ENCODE measurements around the gene SGCD.

Gene SGCD

GRCh38 chr5:156339139-156339841 lies 12.3 kb downstream of the SGCD start:
- Mint-ChIP-seq H3K27me3 (no peaks in the 10 kb centered on the region), H3K4me3 (no peak overlapping the region), H3K9me3 (peaks cover 0 to 3% of the 10 kb centered on the region in 2 donors), H3K36me3 (no peaks in the 10 kb centered on the region), H3K4me1 (no peaks in the 10 kb centered on the region), H3K27ac (no peak overlapping the region)
- no peak for ATAC-seq (replicated peaks)
- DNase-seq, result no peak

- no peaks in the 10 kb centered on the region for H3K36me3 Mint-ChIP-seq
- H3K4me3 Mint-ChIP-seq, result no peak overlapping the region
- no peaks in the 10 kb centered on the region for H3K4me1 Mint-ChIP-seq
- H3K27ac Mint-ChIP-seq, result no peak overlapping the region
- no peaks in the 10 kb centered on the region for H3K27me3 Mint-ChIP-seq
- DNase-seq, result no peak
- H3K9me3 Mint-ChIP-seq, result peaks cover 0 to 1% of the 10 kb centered on the region in 2 donors
- no peak for ATAC-seq (replicated peaks)
Observed at GRCh38 chr5:156340893-156341292, 13.9 kb downstream of the SGCD start.

GRCh38 chr5:156350256-156350655 lies 23.3 kb downstream of the SGCD start:
- no peak overlapping the region for H3K4me3 Mint-ChIP-seq
- no peak overlapping the region for H3K27ac Mint-ChIP-seq
- H3K9me3 Mint-ChIP-seq, result no peaks in the 10 kb centered on the region
- no peaks in the 10 kb centered on the region for H3K36me3 Mint-ChIP-seq
- DNase-seq, result no peak
- H3K4me1 Mint-ChIP-seq, result no peaks in the 10 kb centered on the region
- no peaks in the 10 kb centered on the region for H3K27me3 Mint-ChIP-seq
- no peak for ATAC-seq (replicated peaks)

DNA sequence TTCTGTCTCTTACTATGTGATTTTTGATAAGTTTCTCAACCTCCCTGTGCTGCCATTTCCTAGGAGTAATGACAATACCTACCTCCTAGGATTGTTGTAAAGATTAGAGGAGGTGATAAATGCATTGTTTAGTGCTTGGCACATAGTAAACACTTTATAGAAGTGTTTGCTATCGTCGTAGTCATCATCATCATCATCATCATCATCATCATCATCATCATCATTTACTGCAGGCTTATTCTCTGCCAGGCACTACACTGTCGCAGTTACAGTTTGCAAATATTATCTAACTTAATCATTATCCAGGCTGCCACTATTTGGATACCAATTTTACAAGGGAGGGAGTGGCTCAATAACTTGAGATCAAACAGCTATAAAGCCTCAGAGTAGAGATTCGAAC lies 24.5 kb downstream of the SGCD start:
- H3K36me3 Mint-ChIP-seq, result no peaks in the 10 kb centered on the region
- H3K9me3 Mint-ChIP-seq, result no peaks in the 10 kb centered on the region
- no peaks in the 10 kb centered on the region for H3K4me1 Mint-ChIP-seq
- H3K27ac Mint-ChIP-seq, result no peak overlapping the region
- no peak for DNase-seq
- no peaks in the 10 kb centered on the region for H3K27me3 Mint-ChIP-seq
- H3K4me3 Mint-ChIP-seq, result no peak overlapping the region
- no peak for ATAC-seq (replicated peaks)

- ATAC-seq (replicated peaks) (no peak), DNase-seq (no peak)
- Mint-ChIP-seq H3K4me1 (no peaks in the 10 kb centered on the region), H3K36me3 (no peaks in the 10 kb centered on the region), H3K4me3 (no peak overlapping the region), H3K27me3 (no peaks in the 10 kb centered on the region), H3K9me3 (no peaks in the 10 kb centered on the region), H3K27ac (no peak overlapping the region)
Observed at GRCh38 chr5:156354571-156354970, 27.6 kb downstream of the SGCD start.

DNA sequence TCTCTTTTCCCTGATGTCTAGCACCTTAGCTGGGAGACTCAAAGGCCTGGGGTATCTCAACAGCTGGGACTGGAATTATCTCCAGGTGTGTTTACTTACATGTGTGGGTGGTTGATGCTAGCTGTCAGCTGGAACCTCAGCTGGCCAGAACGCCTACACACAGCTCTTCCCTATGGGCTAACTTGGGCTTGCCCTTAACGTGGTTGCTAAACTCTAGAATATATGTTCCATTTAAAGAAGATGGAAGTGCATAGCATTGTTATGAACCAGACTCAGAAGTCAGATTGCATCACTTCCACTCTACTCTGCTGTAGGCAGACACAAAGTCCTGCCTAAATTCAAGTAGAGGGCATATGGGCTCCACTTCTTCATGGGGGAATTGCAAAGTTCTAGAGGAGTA lies 29.3 kb downstream of the SGCD start:
- no peaks in the 10 kb centered on the region for H3K27me3 Mint-ChIP-seq
- H3K4me1 Mint-ChIP-seq, result no peaks in the 10 kb centered on the region
- no peak for ATAC-seq (replicated peaks)
- no peaks in the 10 kb centered on the region for H3K36me3 Mint-ChIP-seq
- H3K27ac Mint-ChIP-seq, result no peak overlapping the region
- H3K4me3 Mint-ChIP-seq, result no peak overlapping the region
- no peak for DNase-seq
- no peaks in the 10 kb centered on the region for H3K9me3 Mint-ChIP-seq

DNA sequence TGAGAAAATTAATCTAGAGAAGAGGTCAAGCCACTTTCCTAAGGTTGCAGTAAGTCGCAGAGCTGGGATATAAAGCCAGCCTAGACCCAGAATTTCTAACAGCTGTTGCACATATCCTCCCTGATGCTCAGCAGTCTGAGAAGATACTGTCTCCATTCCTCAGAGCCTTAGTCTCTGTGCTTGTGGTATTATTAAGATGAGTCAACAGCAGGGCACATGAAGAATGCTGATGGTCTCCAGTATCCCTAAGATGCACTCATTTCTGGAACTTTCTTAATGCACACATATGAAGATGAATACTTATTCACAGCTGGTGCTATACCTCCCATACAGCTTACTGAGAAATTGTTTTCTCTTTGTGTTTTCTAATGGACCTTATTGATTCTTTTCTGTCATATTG lies 32.5 kb downstream of the SGCD start:
- H3K27me3 Mint-ChIP-seq, result no peaks in the 10 kb centered on the region
- H3K4me1 Mint-ChIP-seq, result no peaks in the 10 kb centered on the region
- DNase-seq (no peak), ATAC-seq (replicated peaks) (no peak)
- no peaks in the 10 kb centered on the region for H3K36me3 Mint-ChIP-seq
- H3K27ac Mint-ChIP-seq, result no peak overlapping the region
- H3K4me3 Mint-ChIP-seq, result no peak overlapping the region
- no peaks in the 10 kb centered on the region for H3K9me3 Mint-ChIP-seq

DNA sequence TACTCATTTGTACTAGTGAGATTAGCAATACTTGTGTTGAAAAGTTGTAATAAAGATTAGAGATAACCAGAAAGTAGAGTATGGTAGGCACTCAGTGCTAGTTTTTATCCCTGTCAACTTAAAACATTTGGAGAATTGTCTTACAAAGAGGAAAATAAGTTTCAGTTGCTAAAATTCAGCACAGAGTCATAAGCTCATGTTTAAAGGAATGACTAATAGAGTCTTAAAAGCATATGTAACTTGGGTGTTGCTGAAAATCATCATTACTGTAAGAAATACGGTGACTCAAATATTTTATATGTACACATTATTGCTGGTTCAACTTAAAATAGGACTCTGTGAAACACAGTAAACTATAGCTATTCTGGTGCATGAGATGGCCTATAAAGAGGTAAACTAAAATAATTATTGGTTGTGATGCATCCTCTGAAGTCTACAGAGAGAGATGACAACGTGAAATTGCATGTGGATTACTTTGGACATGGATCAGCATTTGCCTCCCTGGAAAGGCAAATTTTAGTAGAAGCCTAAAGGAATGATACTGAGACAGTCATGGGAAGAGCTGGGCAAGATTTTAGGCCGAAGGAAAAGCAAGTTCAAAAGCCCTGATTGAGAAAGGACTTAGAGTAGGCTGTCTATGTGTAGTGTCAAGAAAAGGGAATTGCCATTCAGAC lies 34.6 kb downstream of the SGCD start:
- no peaks in the 10 kb centered on the region for H3K27me3 Mint-ChIP-seq
- no peak for DNase-seq
- no peaks in the 10 kb centered on the region for H3K9me3 Mint-ChIP-seq
- H3K36me3 Mint-ChIP-seq, result no peaks in the 10 kb centered on the region
- no peak overlapping the region for H3K27ac Mint-ChIP-seq
- H3K4me1 Mint-ChIP-seq, result no peaks in the 10 kb centered on the region
- no peak overlapping the region for H3K4me3 Mint-ChIP-seq
- no peak for ATAC-seq (replicated peaks)

GRCh38 chr5:156363861-156364260 lies 36.9 kb downstream of the SGCD start:
- ATAC-seq (replicated peaks), result no peak
- DNase-seq, result no peak
- Mint-ChIP-seq H3K4me3 (no peak overlapping the region), H3K36me3 (no peaks in the 10 kb centered on the region), H3K27me3 (no peaks in the 10 kb centered on the region), H3K4me1 (no peaks in the 10 kb centered on the region), H3K27ac (no peak overlapping the region), H3K9me3 (no peaks in the 10 kb centered on the region)

DNA sequence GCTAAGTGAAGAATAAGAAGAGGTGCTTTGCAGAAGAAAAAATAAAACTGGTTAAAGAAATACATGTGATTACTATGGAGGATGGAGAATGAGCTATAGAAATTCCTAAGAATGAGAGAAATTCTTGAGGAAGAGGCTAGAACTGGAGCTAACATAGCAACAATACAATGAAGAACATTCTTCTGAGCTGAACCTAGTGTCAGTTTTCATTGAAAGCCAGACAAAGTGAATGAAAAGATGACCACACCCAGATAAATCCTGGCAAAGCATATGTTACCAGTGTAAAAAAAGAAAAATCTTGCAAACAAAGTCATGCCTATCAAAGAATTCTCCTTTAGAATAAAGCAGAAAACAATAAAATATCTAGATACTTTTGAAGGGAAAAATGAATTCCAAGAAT lies 39.6 kb downstream of the SGCD start:
- DNase-seq (no peak), ATAC-seq (replicated peaks) (no peak)
- H3K27ac Mint-ChIP-seq, result no peak overlapping the region
- H3K4me3 Mint-ChIP-seq, result no peak overlapping the region
- no peaks in the 10 kb centered on the region for H3K9me3 Mint-ChIP-seq
- H3K36me3 Mint-ChIP-seq, result no peaks in the 10 kb centered on the region
- no peaks in the 10 kb centered on the region for H3K4me1 Mint-ChIP-seq
- no peaks in the 10 kb centered on the region for H3K27me3 Mint-ChIP-seq

- H3K27me3 Mint-ChIP-seq, result no peaks in the 10 kb centered on the region
Observed at GRCh38 chr5:156367597-156367996, 40.6 kb downstream of the SGCD start.

DNA sequence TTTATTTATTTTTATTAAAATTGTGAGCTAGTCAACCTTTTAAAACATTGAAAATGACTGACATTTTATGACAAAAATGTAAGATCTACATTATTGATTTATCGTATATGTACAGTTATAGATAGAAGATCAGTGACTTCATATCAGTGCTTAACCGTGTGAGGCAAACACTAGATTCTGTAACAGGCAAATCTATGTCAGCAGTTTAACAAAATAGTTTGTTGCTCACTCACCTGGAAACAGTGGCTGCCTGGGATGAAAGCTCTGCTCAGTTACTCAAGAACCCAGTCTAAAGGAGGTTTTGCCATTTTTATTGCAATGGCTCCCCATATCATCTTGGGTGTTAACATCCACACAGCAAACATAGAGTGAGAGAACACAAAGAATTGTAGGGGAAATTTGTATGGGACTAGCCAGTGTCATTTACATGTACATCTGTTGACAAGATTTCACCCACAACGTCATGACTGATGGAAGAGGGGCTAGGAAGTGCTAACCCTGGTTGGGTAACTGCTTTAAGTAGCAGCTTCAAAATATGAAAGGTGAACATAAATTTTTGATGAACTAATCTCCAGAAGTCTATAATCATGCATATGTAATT lies 49.0 kb downstream of the SGCD start:
- DNase-seq (no peak), ATAC-seq (replicated peaks) (no peak)
- H3K27ac Mint-ChIP-seq, result no peak overlapping the region
- H3K4me3 Mint-ChIP-seq, result no peak overlapping the region
- no peaks in the 10 kb centered on the region for H3K4me1 Mint-ChIP-seq
- no peaks in the 10 kb centered on the region for H3K27me3 Mint-ChIP-seq
- H3K9me3 Mint-ChIP-seq, result peaks cover 0 to 2% of the 10 kb centered on the region in 2 donors
- no peaks in the 10 kb centered on the region for H3K36me3 Mint-ChIP-seq

More at GRCh38 chr5:156367597-156367996, 40.6 kb downstream of the SGCD start:
- Mint-ChIP-seq H3K9me3 (no peaks in the 10 kb centered on the region), H3K4me3 (no peak overlapping the region), H3K4me1 (no peaks in the 10 kb centered on the region), H3K27ac (no peak overlapping the region), H3K36me3 (no peaks in the 10 kb centered on the region)
- DNase-seq, result no peak
- no peak for ATAC-seq (replicated peaks)

GRCh38 chr5:156376751-156377150 lies 49.8 kb downstream of the SGCD start:
- Mint-ChIP-seq H3K4me3 (no peak overlapping the region), H3K27ac (no peak overlapping the region), H3K9me3 (peaks cover 0 to 2% of the 10 kb centered on the region in 2 donors), H3K27me3 (no peaks in the 10 kb centered on the region), H3K36me3 (no peaks in the 10 kb centered on the region), H3K4me1 (no peaks in the 10 kb centered on the region)
- DNase-seq (no peak), ATAC-seq (replicated peaks) (no peak)

DNA sequence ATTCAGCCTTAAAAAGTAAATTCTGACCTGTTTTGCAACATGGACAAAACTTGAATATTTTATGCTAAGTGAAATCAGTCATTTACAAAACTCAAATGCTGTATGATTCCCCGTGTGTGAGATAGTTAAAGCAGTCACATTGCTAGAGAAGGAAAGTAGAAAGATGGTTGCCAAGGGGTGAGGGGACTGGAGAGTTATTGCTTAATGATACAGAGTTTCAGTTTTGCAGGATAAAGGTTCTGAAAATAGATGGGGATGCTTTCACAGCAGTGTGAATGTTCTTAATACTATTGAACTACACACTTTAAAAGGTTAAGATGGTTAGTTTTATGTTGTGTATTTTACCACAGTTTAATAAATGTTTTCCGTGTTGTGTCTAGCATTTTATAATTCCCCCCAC lies 51.2 kb downstream of the SGCD start:
- Mint-ChIP-seq H3K27ac (no peak overlapping the region), H3K9me3 (peaks cover 0 to 2% of the 10 kb centered on the region in 2 donors), H3K36me3 (no peaks in the 10 kb centered on the region), H3K4me1 (no peaks in the 10 kb centered on the region), H3K4me3 (no peak overlapping the region), H3K27me3 (no peaks in the 10 kb centered on the region)
- DNase-seq (no peak), ATAC-seq (replicated peaks) (no peak)

GRCh38 chr5:156379206-156379605 lies 52.2 kb downstream of the SGCD start:
- DNase-seq (no peak), ATAC-seq (replicated peaks) (no peak)
- Mint-ChIP-seq H3K4me1 (no peaks in the 10 kb centered on the region), H3K36me3 (no peaks in the 10 kb centered on the region), H3K9me3 (no peaks in the 10 kb centered on the region), H3K27me3 (no peaks in the 10 kb centered on the region), H3K27ac (no peak overlapping the region), H3K4me3 (no peak overlapping the region)
